Activated CD4-positive, alpha-beta T cell treated with anti-CD3 and anti-CD28 coated beads, Interleukin-2, amount 50 U/mL, for 16 hours (primary cell): ENCODE data around the gene NUCB1.

Experiments
- DNase-seq: peaks from one replicate; pipeline ENCODE4 v3.0.0-alpha.2; 2020

The NUCB1 gene

GRCh38 chr19:48964205-48965039, 64.3 kb downstream of the NUCB1 start:
- DNase-seq, result no peak

DNA sequence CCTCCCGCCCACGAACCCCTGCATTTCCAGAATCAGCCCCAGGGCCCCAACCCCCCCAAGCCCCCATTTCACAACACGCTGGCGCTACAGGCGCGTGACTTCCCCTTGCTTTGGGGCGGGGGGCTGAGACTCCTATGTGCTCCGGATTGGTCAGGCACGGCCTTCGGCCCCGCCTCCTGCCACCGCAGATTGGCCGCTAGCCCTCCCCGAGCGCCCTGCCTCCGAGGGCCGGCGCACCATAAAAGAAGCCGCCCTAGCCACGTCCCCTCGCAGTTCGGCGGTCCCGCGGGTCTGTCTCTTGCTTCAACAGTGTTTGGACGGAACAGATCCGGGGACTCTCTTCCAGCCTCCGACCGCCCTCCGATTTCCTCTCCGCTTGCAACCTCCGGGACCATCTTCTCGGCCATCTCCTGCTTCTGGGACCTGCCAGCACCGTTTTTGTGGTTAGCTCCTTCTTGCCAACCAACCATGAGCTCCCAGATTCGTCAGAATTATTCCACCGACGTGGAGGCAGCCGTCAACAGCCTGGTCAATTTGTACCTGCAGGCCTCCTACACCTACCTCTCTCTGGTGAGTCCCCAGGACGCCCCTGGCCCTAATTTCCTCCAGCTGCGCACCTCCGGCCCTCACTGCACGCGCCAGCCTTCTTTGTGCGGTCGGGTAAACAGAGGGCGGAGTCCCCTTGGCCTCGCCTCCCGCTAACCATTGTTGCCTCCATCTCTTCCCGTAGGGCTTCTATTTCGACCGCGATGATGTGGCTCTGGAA, 65.1 kb downstream of the NUCB1 start, which contains the start of gene FTL:
FTL (plus strand) TSS at position 270 of the 766 bp plus-strand sequence; CDS start at position 469, 199 bp downstream.
- peak; percentile 98 for DNase-seq

- DNase-seq, result peak; percentile 89
Observed at GRCh38 chr19:48965806-48966540, 65.9 kb downstream of the NUCB1 start.

- no peak for DNase-seq
Observed at GRCh38 chr19:48966541-48967345, 66.6 kb downstream of the NUCB1 start.

DNA sequence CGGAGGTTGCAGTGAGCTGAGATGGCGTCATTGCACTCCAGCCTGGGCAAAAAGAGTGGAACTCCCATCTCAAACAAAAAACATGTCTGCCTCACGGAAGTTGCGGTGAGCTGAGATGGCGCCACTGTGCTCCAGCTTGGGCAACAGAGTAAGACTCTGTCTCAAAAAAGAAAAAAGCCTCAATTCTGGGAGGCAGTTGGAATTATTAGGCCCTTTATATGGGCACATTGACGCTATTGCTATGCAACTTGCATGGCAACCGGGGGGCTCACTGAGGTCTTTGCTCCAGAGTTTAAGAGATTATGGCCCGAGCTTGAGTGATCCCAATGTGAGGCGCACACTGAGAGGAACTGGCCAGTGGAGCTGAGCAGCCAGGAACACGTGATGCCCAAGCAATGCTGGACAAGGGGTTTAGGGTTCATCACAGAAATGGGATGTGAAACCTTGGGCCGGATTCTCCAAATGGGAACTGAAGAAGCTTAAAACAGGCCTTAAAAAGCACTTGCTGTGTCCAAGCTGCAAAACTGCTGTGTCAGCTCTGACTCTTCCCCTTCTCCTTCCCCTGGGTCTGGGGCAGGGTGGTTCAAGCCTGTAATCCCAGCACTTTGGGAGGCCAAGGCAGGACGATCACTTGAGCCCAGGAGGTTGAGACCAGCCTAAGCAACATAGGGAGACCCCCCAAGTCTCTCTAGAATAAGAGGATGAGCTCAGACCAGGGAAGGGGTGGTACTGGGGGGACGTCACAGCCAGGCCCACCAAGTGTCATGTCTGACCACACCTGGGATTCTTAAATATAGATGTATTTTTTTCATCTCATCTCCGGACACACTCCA, 67.5 kb downstream of the NUCB1 start:
- DNase-seq, result peak; percentile 37

DNA sequence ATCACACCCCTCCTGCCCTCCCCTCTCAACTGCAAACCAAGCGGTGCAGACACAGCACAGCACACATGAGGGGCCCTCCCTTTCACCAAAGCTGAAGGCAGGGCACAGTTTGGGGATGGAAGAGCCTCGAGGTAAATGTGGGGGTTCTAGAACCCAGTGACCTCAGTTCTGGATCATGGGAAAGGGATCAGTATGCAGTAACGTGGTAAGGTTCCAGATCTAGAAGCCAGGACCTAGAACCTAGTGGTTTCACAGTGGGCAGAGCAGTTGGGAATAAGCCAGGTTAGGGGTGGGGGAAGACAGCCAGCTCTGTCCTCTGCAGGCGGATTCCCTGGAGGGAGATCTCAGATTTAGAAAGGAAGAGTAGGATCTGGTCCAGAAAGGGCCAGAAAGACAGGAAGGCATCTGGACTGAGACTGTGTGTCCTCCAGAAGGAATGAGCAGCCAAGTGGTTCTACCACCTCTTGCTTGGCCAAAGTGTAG, 68.1 kb downstream of the NUCB1 start:
- no peak for DNase-seq

GRCh38 chr19:48968813-48969218, 68.7 kb downstream of the NUCB1 start:
- DNase-seq, result no peak

GRCh38 chr19:48969276-48970138, 69.4 kb downstream of the NUCB1 start:
- no peak for DNase-seq

DNA sequence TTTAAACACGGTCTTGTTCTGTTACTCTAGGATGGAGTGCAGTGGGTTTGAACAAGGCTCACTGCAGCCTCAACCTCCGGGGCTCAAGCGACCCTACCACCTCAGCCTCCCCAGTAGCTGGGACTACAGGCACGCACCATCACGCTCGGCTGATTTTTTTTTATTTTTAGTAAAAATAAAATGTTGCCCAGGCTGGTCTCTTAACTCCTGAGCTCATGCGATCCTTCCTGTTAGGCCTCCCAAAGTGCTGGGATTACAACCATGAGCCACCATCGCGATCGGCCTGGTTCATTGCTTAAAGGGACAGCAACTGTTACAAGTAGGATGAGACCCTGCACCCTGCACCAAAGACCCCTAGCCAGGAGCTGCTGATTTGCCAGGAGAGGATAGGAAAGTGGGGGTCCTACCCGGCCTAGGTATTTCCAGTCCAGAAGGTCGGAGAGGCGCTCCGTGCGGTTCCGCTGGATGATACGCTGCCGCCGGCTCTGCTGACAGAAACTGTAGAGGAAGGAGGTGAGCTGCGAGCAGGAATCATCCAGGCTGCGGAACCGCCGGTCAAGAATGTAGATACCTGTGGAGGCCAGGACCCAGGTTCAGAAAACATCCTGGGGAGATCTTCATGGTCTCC, 70.1 kb downstream of the NUCB1 start:
- DNase-seq, result no peak

DNA sequence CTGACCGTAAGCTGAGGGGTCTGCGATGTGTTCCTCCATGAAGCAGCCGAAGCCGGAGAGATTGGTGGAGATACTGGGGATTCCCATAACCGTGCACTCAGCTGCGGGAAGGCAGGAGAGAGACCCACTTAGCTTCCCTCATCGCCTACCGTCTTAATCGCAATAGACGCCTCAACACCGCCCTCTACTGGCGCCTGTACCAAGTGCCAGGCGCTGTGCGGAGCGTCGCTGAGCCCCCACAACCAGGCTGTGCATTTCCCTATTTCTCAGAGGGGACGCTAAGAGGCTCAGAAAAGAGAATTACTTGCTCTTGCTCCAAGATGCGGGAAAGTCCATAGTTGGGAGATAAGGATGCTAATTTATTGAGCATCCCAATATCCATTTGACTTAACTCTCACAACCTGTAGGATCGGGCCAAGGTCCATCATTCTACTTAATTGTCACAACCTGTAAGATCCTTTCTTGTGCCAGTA, 70.8 kb downstream of the NUCB1 start:
- DNase-seq, result peak; percentile 79
